PFSK-1 (cell line): ENCODE data around the gene TARBP1.
A peak's percentile ranks its signal among the peaks of the same experiment; 100 is the strongest.

ENCODE experiments used
- FOXP2 ChIP-seq: optimal IDR thresholded peaks from 2 replicates; pipeline ENCODE3; 2011; ENCODE audit warnings: borderline replicate concordance, control low read depth, inconsistent platforms; ENCODE audit not compliant: insufficient read depth; ENCODE audit errors: extremely low read length, extremely low read depth
- POLR2AphosphoS5 ChIP-seq: IDR thresholded peaks from 2 replicates; pipeline ENCODE4 v1.6.1; 2012; ENCODE audit warnings: low read depth, mild to moderate bottlenecking, control low read depth, low read length, moderate library complexity
- SIN3A ChIP-seq: IDR thresholded peaks from 2 replicates; pipeline ENCODE4 v1.6.1; 2012; ENCODE audit warnings: mild to moderate bottlenecking, low read length, moderate library complexity, borderline replicate concordance; ENCODE audit not compliant: insufficient read depth
- TAF1 ChIP-seq: IDR thresholded peaks from 2 replicates; pipeline ENCODE4 v1.6.1; 2012; ENCODE audit warnings: low read length, control low read depth, borderline replicate concordance; ENCODE audit not compliant: insufficient read depth
- TF ChIP-seq, protein P1 (sequence below), 2 experiments: IDR thresholded peaks; 2 replicates each; pipeline versions ENCODE4 v1.6.1 to v1.8.0; 2011 to 2012; ENCODE audit warnings: low read depth in 2 of 2, low read length in 2 of 2, control low read depth in 1 of 2, inconsistent platforms in 1 of 2, mild to moderate bottlenecking in 1 of 2, moderate library complexity in 1 of 2; ENCODE audit not compliant: insufficient read depth in 1 of 2

The TARBP1 gene

DNA sequence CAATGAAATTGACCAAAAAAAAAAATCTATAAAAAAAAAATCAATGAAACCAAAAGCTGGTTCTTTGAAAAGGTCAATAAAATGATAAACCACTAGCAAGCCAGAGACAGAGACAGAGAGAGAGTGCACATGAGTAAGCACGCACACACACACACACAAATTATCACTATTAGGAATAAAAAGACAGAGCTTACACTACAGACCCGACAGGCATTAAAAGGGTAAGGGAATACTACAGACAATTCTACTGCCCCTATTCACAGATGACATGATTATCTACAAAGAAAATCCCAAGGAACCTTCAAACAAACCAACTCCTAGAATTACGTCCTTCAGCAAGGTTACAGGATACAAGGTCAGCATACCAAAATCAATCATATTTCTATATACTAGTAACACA, 38.6 kb downstream of the TARBP1 start:
- TF ChIP-seq TAF1 (no peak), FOXP2 (no peak), SIN3A (no peak), POLR2AphosphoS5 (no peak)
- TF ChIP-seq, protein P1, sequence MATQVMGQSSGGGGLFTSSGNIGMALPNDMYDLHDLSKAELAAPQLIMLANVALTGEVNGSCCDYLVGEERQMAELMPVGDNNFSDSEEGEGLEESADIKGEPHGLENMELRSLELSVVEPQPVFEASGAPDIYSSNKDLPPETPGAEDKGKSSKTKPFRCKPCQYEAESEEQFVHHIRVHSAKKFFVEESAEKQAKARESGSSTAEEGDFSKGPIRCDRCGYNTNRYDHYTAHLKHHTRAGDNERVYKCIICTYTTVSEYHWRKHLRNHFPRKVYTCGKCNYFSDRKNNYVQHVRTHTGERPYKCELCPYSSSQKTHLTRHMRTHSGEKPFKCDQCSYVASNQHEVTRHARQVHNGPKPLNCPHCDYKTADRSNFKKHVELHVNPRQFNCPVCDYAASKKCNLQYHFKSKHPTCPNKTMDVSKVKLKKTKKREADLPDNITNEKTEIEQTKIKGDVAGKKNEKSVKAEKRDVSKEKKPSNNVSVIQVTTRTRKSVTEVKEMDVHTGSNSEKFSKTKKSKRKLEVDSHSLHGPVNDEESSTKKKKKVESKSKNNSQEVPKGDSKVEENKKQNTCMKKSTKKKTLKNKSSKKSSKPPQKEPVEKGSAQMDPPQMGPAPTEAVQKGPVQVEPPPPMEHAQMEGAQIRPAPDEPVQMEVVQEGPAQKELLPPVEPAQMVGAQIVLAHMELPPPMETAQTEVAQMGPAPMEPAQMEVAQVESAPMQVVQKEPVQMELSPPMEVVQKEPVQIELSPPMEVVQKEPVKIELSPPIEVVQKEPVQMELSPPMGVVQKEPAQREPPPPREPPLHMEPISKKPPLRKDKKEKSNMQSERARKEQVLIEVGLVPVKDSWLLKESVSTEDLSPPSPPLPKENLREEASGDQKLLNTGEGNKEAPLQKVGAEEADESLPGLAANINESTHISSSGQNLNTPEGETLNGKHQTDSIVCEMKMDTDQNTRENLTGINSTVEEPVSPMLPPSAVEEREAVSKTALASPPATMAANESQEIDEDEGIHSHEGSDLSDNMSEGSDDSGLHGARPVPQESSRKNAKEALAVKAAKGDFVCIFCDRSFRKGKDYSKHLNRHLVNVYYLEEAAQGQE (IDR thresholded peaks at IDR 0.05; ENCODE audit: insufficient read depth in 1 of 2, low read depth in 2 of 2, low read length in 2 of 2) = no peak

DNA sequence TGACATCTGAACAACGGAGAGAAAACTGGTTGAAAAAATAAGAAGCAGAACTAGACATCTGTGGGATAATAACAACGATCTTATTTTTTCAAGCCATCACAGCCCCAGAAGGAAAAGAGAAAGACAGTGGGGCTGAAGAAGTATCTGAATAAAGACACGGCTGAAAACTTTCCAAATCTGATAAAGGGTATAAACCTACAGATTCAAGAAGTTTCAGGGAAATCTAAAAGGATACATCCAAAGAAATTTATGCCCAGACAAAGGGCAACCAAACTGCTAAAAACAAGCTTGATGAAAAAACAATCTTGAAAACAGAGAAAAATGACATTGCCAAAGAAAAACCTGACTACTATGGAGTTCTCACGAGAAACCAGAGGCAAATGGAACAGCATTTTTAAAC, 40.4 kb downstream of the TARBP1 start:
- TF ChIP-seq, protein P1 (IDR thresholded peaks at IDR 0.05; ENCODE audit: insufficient read depth in 1 of 2, low read depth in 2 of 2, low read length in 2 of 2) = no peak
- TF ChIP-seq TAF1 (no peak), POLR2AphosphoS5 (no peak), FOXP2 (no peak), SIN3A (no peak)

DNA sequence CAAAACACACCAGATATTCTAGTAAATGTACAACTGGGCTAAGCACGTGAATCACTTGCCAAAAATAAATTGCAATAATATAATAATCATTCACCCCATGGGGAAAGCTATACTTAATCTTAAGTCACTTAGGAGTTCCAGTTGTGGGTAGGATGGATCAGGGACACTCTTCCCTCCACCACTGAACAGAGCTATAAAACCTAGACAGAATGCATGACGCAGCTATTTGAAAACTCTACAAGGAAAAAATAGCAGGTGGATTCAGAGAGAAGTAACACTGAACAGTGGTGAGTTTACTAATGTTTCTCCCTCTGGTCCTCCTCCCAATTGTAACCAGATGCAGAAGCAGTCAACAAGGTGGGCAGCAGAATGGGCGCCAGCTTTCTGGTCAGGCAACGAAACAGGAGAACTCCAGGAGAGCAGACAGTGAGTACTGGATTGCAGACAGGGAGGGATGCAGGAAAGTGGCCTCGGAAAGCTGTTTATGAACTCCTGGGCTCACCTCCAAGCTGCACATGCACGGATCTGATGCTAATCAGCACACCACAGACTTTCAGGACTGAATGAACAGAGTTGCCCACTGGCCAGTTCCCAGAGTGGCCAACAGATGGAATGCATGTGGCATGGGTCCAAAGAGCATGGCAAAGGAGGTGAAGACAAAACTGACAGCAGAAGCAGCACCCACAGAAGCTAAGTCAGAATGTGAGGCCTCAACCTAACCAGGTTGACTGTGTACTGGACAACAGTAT, 41.4 kb downstream of the TARBP1 start:
- TF ChIP-seq POLR2AphosphoS5 = no peak
- no peak for TF ChIP-seq FOXP2
- TF ChIP-seq, protein P1 (IDR thresholded peaks at IDR 0.05; ENCODE audit: insufficient read depth in 1 of 2, low read depth in 2 of 2, low read length in 2 of 2) = peak in 1 of 2 experiments; percentile 46; a peak in 1 of 4 replicates
- TF ChIP-seq SIN3A = peak; percentile 77; the same call in 1 of the 2 replicates

DNA sequence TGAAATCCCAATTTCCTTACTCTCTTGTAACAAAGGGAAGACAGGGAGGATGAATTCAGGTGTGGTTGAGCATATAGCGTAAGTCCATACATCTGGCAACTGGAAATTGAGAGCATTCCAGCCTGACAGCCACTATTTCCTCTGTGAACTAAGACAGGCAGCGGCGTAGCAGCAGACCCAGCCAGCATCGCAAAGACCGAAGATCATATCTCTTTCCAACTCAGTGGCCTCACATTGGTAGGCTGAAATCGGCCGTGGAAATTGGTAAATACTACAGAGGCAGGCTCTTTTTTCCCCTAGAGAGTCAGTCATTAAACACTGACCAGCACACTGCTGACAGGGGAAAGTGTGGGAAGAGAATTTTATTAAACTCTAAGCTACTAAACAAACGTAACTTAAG, 43.4 kb downstream of the TARBP1 start:
- TF ChIP-seq, protein P1 (IDR thresholded peaks at IDR 0.05; ENCODE audit: insufficient read depth in 1 of 2, low read depth in 2 of 2, low read length in 2 of 2) = no peak
- TF ChIP-seq TAF1 (no peak), FOXP2 (no peak), POLR2AphosphoS5 (no peak), SIN3A (no peak)
